HepG2 (cell line): ENCODE results near the gene POM121. TPM values are rescaled to one million over a fixed set of nuclear protein-coding genes. Genes with fewer than 3 reads are reported as not detected.
"Not testable (repeated sequence)": the region's sequence is repeated elsewhere in the genome, so short reads cannot be mapped to it uniquely, and the experiment has no call there.

Source experiments
- ATAC-seq: fragments of 200-7000 bp; cut with Tn5 transposase; 3 replicates; pipeline ENCODE4 v1.9.1; 2020; ENCODE audit warnings: mild to moderate bottlenecking, moderate library complexity
- BruUV-seq: library from RNA; stranded (reverse); fragments of 400-500 nt; replicated peaks from 2 replicates; lab custom pipeline; 2021; lab: Mats Ljungman, UMichigan
- CTCF ChIA-PET: fragments of 300-600 bp; formaldehyde crosslinking; extraction: SDS; loops from one replicate; lab custom pipeline; 2021; ENCODE audit warnings: low total read pairs, inconsistent platforms, low intra/inter-chr PET ratio; lab: Yijun Ruan, JAX
- POLR2A ChIA-PET: fragments of 350-600 bp; sonication (Branson Sonifier 250); formaldehyde crosslinking; loops from one replicate; lab custom pipeline; 2020; ENCODE audit warnings: antibody characterized with exemption, inconsistent platforms; lab: Yijun Ruan, JAX
- DNase-seq: peaks from one replicate; pipeline ENCODE4 v3.0.0-alpha.2; 2015; ENCODE audit warnings: low spot score
- FAIRE-seq: peaks from 3 replicates; lab custom pipeline; 2011; peaks lifted over from hg19 to GRCh38; lab: Jason Lieb, UNC
- H2AFZ ChIP-seq: one replicate; pipeline ENCODE4 v1.6.1; 2011; ENCODE audit warnings: low read length, inconsistent platforms
- H3K27ac ChIP-seq: fragments of 300-600 bp; 3 replicates; pipeline ENCODE4 v1.8.0; 2011; ENCODE audit warnings: mixed run types, mild to moderate bottlenecking, mixed read lengths, low read length, inconsistent platforms; ENCODE audit not compliant: insufficient read depth; ENCODE audit errors: extremely low read length
- H3K27me3 ChIP-seq, 2 experiments: fragments of 200-600 bp in 1 of 2; 2 replicates in 1 of 2; 3 replicates in 1 of 2; pipeline versions ENCODE4 v1.6.0 to v1.8.0; 2011; ENCODE audit warnings: low read length in 2 of 2, mild to moderate bottlenecking in 2 of 2, moderate library complexity in 2 of 2, inconsistent platforms in 1 of 2; ENCODE audit not compliant: insufficient read depth in 2 of 2, control insufficient read depth in 1 of 2
- H3K36me3 ChIP-seq, 2 experiments: fragments of 200-600 bp in 1 of 2; replicated peaks in 1 of 2; 2 replicates in 1 of 2; 3 replicates in 1 of 2; pipeline versions ENCODE4 v1.5.1 to v1.8.0; 2011; ENCODE audit warnings: low read length in 2 of 2, inconsistent platforms in 1 of 2; ENCODE audit not compliant: insufficient read depth in 2 of 2, control insufficient read depth in 1 of 2
- H3K4me1 ChIP-seq: 2 replicates; pipeline ENCODE4 v1.5.1; 2012; ENCODE audit warnings: low read length, inconsistent platforms; ENCODE audit not compliant: insufficient read depth
- H3K4me2 ChIP-seq: 2 replicates; pipeline ENCODE4 v1.6.0; 2011; ENCODE audit warnings: low read depth, low read length, inconsistent platforms
- H3K4me3 ChIP-seq, 3 experiments: fragments of 200-600 bp in 1 of 3; sonication (generic), shearing (Covaris generic) in 1 of 3; replicated peaks in 1 of 3; 2 replicates each; pipeline ENCODE4 v1.5.1; 2011 to 2016; ENCODE audit warnings: low read length in 3 of 3, inconsistent platforms in 2 of 3, low read depth in 2 of 3, mild to moderate bottlenecking in 2 of 3, control low read depth in 1 of 3, mixed read lengths in 1 of 3; ENCODE audit not compliant: insufficient read depth in 1 of 3
- H3K79me2 ChIP-seq: one replicate; pipeline ENCODE4 v1.6.1; 2011; ENCODE audit warnings: low read length, inconsistent platforms; ENCODE audit not compliant: insufficient read depth
- H3K9ac ChIP-seq: 2 replicates; pipeline ENCODE4 v1.6.0; 2011; ENCODE audit warnings: mild to moderate bottlenecking, low read depth, low read length, inconsistent platforms; ENCODE audit not compliant: insufficient read depth
- H3K9me3 ChIP-seq: 2 replicates; pipeline ENCODE4 v1.5.1; 2012; ENCODE audit warnings: mild to moderate bottlenecking, low read length
- H4K20me1 ChIP-seq: 2 replicates; pipeline ENCODE4 v1.6.0; 2011; ENCODE audit warnings: inconsistent platforms, mild to moderate bottlenecking, low read length, moderate library complexity; ENCODE audit not compliant: insufficient read depth
- WGBS: methylation state at CpG from one replicate; pipeline ENCODE4 v1.1.6; 2017; ENCODE audit warnings: low lambda C conversion rate; 5-methylcytosine and 5-hydroxymethylcytosine counted together
- in situ Hi-C: cut with HindIII; loops from 2 replicates; pipeline ENCODE4 v1.10.0; 2017; ENCODE audit warnings: low pct_unique_long_range_greater_than_20kb; ENCODE audit not compliant: extremely low pct_ligation_motif_present
- intact Hi-C: fragments of 100-400 bp; cut with micrococcal nuclease; formaldehyde crosslinking; loops from one replicate; pipeline ENCODE4 v1.10.0; 2022; ENCODE audit not compliant: unreplicated experiment
- polyA plus RNA-seq, 8 experiments: library from polyadenylated mRNA; depleted of rRNA in 3 of 8; stranded (reverse) in 7 of 8; unstranded in 1 of 8; fragments of >200 nt; fragmentation: Illumina TruSeq in 4 of 8; extraction: Trizol in 4 of 8; gene quantifications; 2 replicates each; pipeline versions ENCODE4 v1.2.1 to v1.2.3, GENCODE V29; 2011 to 2016; ENCODE audit warnings: low read depth in 4 of 8, missing spikeins in 1 of 8, mixed read lengths in 1 of 8; ENCODE audit not compliant: insufficient read depth in 1 of 8
- total RNA-seq, 5 experiments: library from RNA; depleted of rRNA; stranded (reverse); fragments of >200 nt; fragmentation: Illumina TruSeq; extraction: Trizol; gene quantifications; 2 replicates each; pipeline ENCODE4 v1.2.3, GENCODE V29; 2016; ENCODE audit warnings: low read depth in 1 of 5

Gene POM121
- total and polyA plus RNA-seq, 2 of the 13 experiments (the other 11 are each of a cell fraction or from before 2014, with no cell fraction given) = 8.4 to 10.3 TPM

GRCh38 chr7:72969688-72970087 is 44.8 kb downstream of the POM121 start:
- H3K27ac ChIP-seq, H3K36me3 ChIP-seq, H4K20me1 ChIP-seq, intact Hi-C loops, FAIRE-seq, H3K27me3 ChIP-seq, in situ Hi-C loops, POLR2A ChIA-PET, ATAC-seq, CTCF ChIA-PET, H3K4me3 ChIP-seq, H3K79me2 ChIP-seq, H3K9ac ChIP-seq, H3K4me2 ChIP-seq, H3K9me3 ChIP-seq, BruUV-seq, H2AFZ ChIP-seq, H3K4me1 ChIP-seq, DNase-seq: not testable (repeated sequence)
- WGBS = 45% methylated on average over 7 of the region's 29 CpGs

- H3K9me3 ChIP-seq, BruUV-seq, FAIRE-seq, H3K4me1 ChIP-seq, H3K4me3 ChIP-seq, POLR2A ChIA-PET, H2AFZ ChIP-seq, H3K27me3 ChIP-seq, H3K79me2 ChIP-seq, H4K20me1 ChIP-seq, DNase-seq, CTCF ChIA-PET, in situ Hi-C loops, ATAC-seq, H3K36me3 ChIP-seq, H3K27ac ChIP-seq, H3K9ac ChIP-seq, intact Hi-C loops, H3K4me2 ChIP-seq: not testable (repeated sequence)
- WGBS = no CpG with 5 or more reads among the region's 6 CpGs
These were observed 46.6 kb downstream of the POM121 start for GRCh38 chr7:72971505-72971904.

- H3K9ac ChIP-seq, H3K36me3 ChIP-seq, H3K9me3 ChIP-seq, H3K27me3 ChIP-seq, intact Hi-C loops, DNase-seq, H3K79me2 ChIP-seq, CTCF ChIA-PET, H3K4me3 ChIP-seq, BruUV-seq, H2AFZ ChIP-seq, H3K4me2 ChIP-seq, H3K4me1 ChIP-seq, POLR2A ChIA-PET, H3K27ac ChIP-seq, FAIRE-seq, H4K20me1 ChIP-seq, in situ Hi-C loops: not testable (repeated sequence)
- ATAC-seq = peak; percentile 83
- WGBS = no CpG with 5 or more reads among the region's 7 CpGs
These were observed 49.9 kb downstream of the POM121 start for GRCh38 chr7:72974781-72975180.

GRCh38 chr7:72975656-72976286 is 50.9 kb downstream of the POM121 start:
- H3K27me3 ChIP-seq, DNase-seq, H2AFZ ChIP-seq, CTCF ChIA-PET, H3K4me3 ChIP-seq, H3K9ac ChIP-seq, BruUV-seq, H3K36me3 ChIP-seq, H3K4me2 ChIP-seq, FAIRE-seq, intact Hi-C loops, H3K9me3 ChIP-seq, in situ Hi-C loops, H4K20me1 ChIP-seq, H3K27ac ChIP-seq, H3K79me2 ChIP-seq, H3K4me1 ChIP-seq, POLR2A ChIA-PET: not testable (repeated sequence)
- peak; percentile 4; the same call in 2 of the 3 replicates for ATAC-seq
- 95% methylated on average over 14 of the region's 55 CpGs for WGBS
